ENCODE results near the gene PRKCG.
A peak's percentile ranks its signal among the peaks of the same experiment; 100 is the strongest.
"Not testable (repeated sequence)": the region's sequence is repeated elsewhere in the genome, so short reads cannot be mapped to it uniquely, and the experiment has no call there.

The PRKCG gene

DNA sequence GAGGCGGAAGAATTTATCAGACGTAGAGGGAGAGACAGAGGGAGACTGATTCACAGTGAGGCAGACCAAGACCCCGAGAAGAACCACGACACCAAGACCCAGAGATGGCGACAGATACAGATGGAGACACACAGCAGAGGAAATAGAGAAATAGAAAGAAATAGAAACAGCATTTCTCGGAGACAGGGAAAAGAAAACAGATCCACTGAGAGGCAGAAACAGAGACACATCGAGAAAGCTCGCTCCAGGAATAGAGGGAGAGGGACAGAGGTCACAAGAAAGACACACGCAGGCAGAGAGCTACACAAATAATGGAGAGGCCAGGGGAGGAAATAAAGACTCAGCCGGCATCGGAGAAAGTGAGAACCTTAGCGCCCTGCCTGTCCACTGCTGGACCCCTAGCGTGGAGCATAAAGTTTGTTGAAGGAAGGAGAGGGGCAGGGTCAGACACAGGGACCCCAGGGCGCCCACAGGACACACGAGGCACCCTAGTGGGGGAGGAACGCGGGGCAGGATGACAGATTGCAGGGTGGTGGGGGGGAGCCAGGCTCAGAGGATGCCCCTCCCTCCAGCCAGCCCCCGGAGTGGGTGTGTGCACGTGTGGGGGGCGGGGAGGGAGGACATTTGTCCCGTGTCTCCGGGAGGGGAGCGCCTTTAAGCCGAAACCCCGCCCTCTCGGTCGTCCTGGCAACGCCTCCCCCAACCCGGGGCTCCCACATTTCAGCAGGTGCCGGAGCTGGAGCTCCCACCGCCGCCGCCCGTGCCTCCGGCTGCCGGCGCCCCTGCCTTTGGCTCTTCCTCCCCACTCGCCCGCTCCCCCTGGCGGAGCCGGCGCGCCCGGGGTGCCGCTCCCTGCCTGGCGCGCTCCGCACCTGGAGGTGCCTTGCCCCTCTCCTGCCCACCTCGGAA is at the start of gene PRKCG:
TSS of gene PRKCG (plus strand) at position 716 of the 909 bp plus-strand sequence. CDS start 298 bp downstream, outside the sequence.
- no peaks in the 10 kb centered on the region for H3K9me3 ChIP-seq (ENCODE audit: control insufficient read depth, insufficient read depth, low read length)
- peak within 1 kb of the TSS; percentile 39; the same call in 1 of the 2 replicates for H3K4me3 ChIP-seq (ENCODE audit: low read length)
- H3K4me1 ChIP-seq (ENCODE audit: control insufficient read depth, insufficient read depth, low read length) = no peaks in the 10 kb centered on the region
- no peak within 1 kb of the TSS for H3K27ac ChIP-seq (ENCODE audit: low read length)
- no peaks in the 10 kb centered on the region for H3K27me3 ChIP-seq (ENCODE audit: control insufficient read depth, insufficient read depth, low read length)
- WGBS (ENCODE audit: insufficient coverage, insufficient read length) = no CpG with 5 or more reads among the region's 49 CpGs
- no peaks in the 10 kb centered on the region for H3K36me3 ChIP-seq (ENCODE audit: control insufficient read depth, insufficient read depth, low read length)
- no peak for DNase-seq (ENCODE audit: low read depth, low spot score)

DNA sequence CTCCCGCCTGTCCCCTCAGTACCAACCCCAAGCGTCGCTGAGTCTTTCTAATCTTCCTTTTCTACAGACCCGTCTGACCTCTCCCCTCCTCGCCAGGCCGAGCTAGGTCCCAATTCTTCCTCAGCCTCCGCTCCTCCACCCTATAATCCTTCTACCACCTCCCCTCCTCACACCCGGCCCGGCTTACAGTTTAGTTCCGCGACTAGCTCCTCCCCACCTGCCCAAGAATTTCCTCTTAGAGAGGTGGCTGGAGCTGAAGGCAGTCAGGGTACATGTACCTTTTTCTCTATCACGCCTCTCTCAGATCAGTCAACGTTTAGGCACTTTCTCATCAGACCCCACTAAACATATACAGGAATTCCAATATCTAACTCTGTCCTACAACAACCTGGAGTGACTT is 49.1 kb upstream of the PRKCG start:
- H3K27me3 ChIP-seq (ENCODE audit: control insufficient read depth, insufficient read depth, low read length); DNase-seq (ENCODE audit: low read depth, low spot score); H3K4me1 ChIP-seq (ENCODE audit: control insufficient read depth, insufficient read depth, low read length); H3K9me3 ChIP-seq (ENCODE audit: control insufficient read depth, insufficient read depth, low read length); H3K36me3 ChIP-seq (ENCODE audit: control insufficient read depth, insufficient read depth, low read length): not testable (repeated sequence)
- no CpG with 5 or more reads among the region's 13 CpGs for WGBS (ENCODE audit: insufficient coverage, insufficient read length)
- H3K27ac ChIP-seq (ENCODE audit: low read length) = peak overlapping the region; percentile 56
- H3K4me3 ChIP-seq (ENCODE audit: low read length) = peak overlapping the region; percentile 65; the same call in 1 of the 2 replicates

DNA sequence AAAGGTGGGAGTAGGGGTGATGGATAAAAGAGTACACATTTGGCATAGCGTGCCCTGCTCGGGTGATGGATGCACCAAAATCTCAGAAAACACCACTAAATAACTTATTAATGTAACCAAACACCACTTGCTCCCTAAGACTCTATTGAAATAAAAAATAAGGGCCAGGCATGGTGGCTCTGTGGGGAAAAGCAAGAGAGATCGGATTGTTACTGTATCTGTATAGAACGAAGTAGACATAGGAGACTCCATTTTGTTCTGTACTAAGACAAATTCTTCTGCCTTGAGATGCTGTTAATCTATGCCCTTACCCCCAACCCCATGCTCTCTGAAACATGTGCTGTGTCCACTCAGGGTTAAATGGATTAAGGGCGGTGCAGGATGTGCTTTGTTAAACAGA is 43.6 kb upstream of the PRKCG start:
- no CpG with 5 or more reads among the region's 5 CpGs for WGBS (ENCODE audit: insufficient coverage, insufficient read length)
- not testable (repeated sequence) for H3K36me3 ChIP-seq (ENCODE audit: control insufficient read depth, insufficient read depth, low read length); H3K27ac ChIP-seq (ENCODE audit: low read length); DNase-seq (ENCODE audit: low read depth, low spot score); H3K9me3 ChIP-seq (ENCODE audit: control insufficient read depth, insufficient read depth, low read length); H3K27me3 ChIP-seq (ENCODE audit: control insufficient read depth, insufficient read depth, low read length); H3K4me1 ChIP-seq (ENCODE audit: control insufficient read depth, insufficient read depth, low read length); H3K4me3 ChIP-seq (ENCODE audit: low read length)

DNA sequence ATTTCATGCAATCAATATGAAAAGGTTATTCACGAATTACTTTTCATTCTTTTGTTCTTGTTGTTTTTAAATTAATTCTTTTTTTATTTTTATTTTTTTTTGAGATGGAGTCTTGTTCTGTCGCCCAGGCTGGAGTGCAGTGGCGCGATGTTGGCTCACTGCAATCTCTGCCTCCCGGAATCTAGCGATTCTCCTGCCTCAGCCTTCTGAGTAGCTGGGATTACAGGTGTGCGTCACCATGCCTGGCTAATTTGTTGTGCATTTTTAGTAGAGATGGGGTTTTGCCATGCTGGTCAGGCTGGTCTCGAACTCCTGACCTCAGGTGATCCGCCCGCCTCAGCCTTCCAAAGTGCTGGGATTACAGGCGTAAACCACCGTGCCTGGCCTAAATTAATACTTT is 41.8 kb upstream of the PRKCG start:
- not testable (repeated sequence) for H3K4me1 ChIP-seq (ENCODE audit: control insufficient read depth, insufficient read depth, low read length); H3K36me3 ChIP-seq (ENCODE audit: control insufficient read depth, insufficient read depth, low read length); H3K27ac ChIP-seq (ENCODE audit: low read length); H3K4me3 ChIP-seq (ENCODE audit: low read length); DNase-seq (ENCODE audit: low read depth, low spot score); H3K9me3 ChIP-seq (ENCODE audit: control insufficient read depth, insufficient read depth, low read length); H3K27me3 ChIP-seq (ENCODE audit: control insufficient read depth, insufficient read depth, low read length)
- no CpG with 5 or more reads among the region's 12 CpGs for WGBS (ENCODE audit: insufficient coverage, insufficient read length)

DNA sequence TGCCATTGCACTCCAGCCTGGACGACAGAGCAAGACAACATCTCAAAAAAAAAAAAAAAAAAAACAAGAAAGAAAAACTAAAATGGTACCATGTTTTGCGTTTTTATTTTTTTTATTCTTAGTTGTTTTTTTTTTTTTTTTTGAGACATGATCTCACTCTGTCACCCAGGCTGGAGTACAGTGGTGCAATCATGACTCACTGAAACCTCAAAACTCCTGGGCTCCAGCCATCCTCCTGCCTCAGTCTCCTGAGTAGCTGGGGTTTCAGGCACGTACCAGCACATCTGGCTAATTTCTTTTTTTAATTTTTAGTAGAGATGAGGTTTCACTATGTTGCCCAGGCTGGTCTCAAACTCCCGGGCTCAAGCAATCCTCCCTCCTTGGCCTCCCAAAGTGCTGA is 41.1 kb upstream of the PRKCG start:
- not testable (repeated sequence) for H3K27ac ChIP-seq (ENCODE audit: low read length); H3K9me3 ChIP-seq (ENCODE audit: control insufficient read depth, insufficient read depth, low read length); H3K4me1 ChIP-seq (ENCODE audit: control insufficient read depth, insufficient read depth, low read length); H3K36me3 ChIP-seq (ENCODE audit: control insufficient read depth, insufficient read depth, low read length); H3K27me3 ChIP-seq (ENCODE audit: control insufficient read depth, insufficient read depth, low read length); H3K4me3 ChIP-seq (ENCODE audit: low read length); DNase-seq (ENCODE audit: low read depth, low spot score)
- no CpG with 5 or more reads among the region's 4 CpGs for WGBS (ENCODE audit: insufficient coverage, insufficient read length)

DNA sequence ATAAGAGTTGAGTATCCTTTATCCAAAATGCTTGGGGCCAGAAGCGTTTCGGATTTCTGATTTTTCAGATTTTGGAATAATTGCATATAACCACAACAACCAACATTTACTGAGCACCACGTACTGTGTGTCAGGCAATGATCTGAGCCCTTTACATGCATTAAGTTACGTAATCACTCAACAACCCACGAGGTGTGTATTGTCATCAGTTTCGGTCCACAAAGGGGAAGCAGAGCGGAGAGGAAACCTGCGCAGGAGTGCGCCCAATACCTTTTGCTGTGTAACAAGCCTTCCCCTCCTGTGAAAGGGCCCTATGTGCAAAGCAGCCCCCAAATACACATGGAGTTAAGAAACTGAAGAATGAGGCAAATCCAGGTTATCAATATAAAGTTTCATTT is 37.1 kb upstream of the PRKCG start:
- Histone ChIP-seq H3K27me3 (ENCODE audit: control insufficient read depth, insufficient read depth, low read length) (no peaks in the 10 kb centered on the region), H3K9me3 (ENCODE audit: control insufficient read depth, insufficient read depth, low read length) (no peaks in the 10 kb centered on the region), H3K4me3 (ENCODE audit: low read length) (no peak overlapping the region), H3K27ac (ENCODE audit: low read length) (no peak overlapping the region), H3K4me1 (ENCODE audit: control insufficient read depth, insufficient read depth, low read length) (no peaks in the 10 kb centered on the region), H3K36me3 (ENCODE audit: control insufficient read depth, insufficient read depth, low read length) (no peaks in the 10 kb centered on the region)
- no peak for DNase-seq (ENCODE audit: low read depth, low spot score)
- no CpG with 5 or more reads among the region's 9 CpGs for WGBS (ENCODE audit: insufficient coverage, insufficient read length)

DNA sequence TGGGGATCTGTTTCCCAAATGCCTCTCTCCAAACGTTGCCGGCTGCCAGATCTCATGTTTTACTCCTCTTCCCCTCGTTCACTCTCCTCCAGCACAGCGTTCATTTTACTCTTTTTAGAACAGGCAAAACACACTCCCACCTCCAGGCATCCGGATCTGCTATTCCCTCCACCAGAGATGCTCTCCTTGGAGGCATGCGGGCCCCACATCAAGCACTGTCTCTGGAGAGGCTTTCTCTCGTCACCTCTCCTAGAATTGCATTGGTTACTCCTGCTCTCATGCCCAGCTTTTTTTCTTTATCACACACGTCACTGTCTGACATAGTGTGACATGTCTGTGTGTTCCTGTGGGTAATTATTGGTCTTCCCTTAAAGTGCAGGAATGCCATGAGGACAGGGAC is 34.4 kb upstream of the PRKCG start:
- H3K9me3 ChIP-seq (ENCODE audit: control insufficient read depth, insufficient read depth, low read length) = no peaks in the 10 kb centered on the region
- no peak overlapping the region for H3K4me3 ChIP-seq (ENCODE audit: low read length)
- H3K27me3 ChIP-seq (ENCODE audit: control insufficient read depth, insufficient read depth, low read length) = no peaks in the 10 kb centered on the region
- no peak overlapping the region for H3K27ac ChIP-seq (ENCODE audit: low read length)
- no peak for DNase-seq (ENCODE audit: low read depth, low spot score)
- H3K4me1 ChIP-seq (ENCODE audit: control insufficient read depth, insufficient read depth, low read length) = no peaks in the 10 kb centered on the region
- WGBS (ENCODE audit: insufficient coverage, insufficient read length) = no CpG with 5 or more reads among the region's 8 CpGs
- no peaks in the 10 kb centered on the region for H3K36me3 ChIP-seq (ENCODE audit: control insufficient read depth, insufficient read depth, low read length)

DNA sequence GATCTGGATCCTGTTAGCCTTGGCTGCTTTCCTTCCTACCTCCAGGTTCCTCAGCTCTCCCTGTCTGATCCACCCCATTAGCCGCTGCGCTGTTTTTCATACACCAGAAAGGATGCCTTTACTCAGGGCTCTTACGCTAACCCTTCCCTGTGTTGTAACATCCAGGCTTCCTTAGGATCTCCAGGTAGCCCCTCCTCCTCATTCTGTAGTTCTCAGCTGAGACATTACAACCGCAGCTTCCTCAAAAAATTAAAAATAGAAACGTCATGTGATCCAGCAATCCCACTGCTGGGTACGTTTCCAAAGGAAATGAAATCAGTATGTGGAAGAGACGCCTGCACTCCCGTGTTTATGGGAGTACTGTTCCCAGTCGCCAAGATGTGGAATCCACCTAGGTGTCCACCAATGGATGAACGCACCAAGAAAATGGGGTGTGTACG is 32.7 kb upstream of the PRKCG start:
- Histone ChIP-seq H3K36me3 (ENCODE audit: control insufficient read depth, insufficient read depth, low read length) (no peaks in the 10 kb centered on the region), H3K27me3 (ENCODE audit: control insufficient read depth, insufficient read depth, low read length) (no peaks in the 10 kb centered on the region), H3K4me1 (ENCODE audit: control insufficient read depth, insufficient read depth, low read length) (no peaks in the 10 kb centered on the region), H3K9me3 (ENCODE audit: control insufficient read depth, insufficient read depth, low read length) (no peaks in the 10 kb centered on the region), H3K27ac (ENCODE audit: low read length) (no peak overlapping the region), H3K4me3 (ENCODE audit: low read length) (no peak overlapping the region)
- WGBS (ENCODE audit: insufficient coverage, insufficient read length) = no CpG with 5 or more reads among the region's 11 CpGs
- DNase-seq (ENCODE audit: low read depth, low spot score) = no peak

DNA sequence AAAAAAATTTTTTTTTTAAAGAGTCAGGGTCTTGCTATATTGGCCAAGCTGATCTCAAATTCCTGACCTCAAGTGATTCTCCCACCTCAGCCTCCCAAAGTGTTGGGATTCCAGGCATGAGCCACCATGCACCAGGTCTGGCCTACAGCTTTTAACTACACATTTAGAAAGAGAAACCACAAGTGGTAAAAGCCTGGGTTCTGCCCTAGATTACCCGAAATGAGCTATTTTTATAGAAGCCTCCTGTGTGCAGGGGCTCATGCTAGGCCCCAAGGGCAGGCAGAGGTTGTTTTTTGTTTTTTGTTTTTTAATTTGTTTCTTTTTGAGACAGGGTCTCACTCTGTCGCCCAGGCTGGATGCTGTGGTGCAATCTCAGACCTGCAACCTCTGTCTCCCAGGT is 28.3 kb upstream of the PRKCG start:
- Histone ChIP-seq H3K27ac (ENCODE audit: low read length) (no peak overlapping the region), H3K36me3 (ENCODE audit: control insufficient read depth, insufficient read depth, low read length) (no peaks in the 10 kb centered on the region), H3K27me3 (ENCODE audit: control insufficient read depth, insufficient read depth, low read length) (no peaks in the 10 kb centered on the region), H3K4me1 (ENCODE audit: control insufficient read depth, insufficient read depth, low read length) (no peaks in the 10 kb centered on the region), H3K4me3 (ENCODE audit: low read length) (no peak overlapping the region), H3K9me3 (ENCODE audit: control insufficient read depth, insufficient read depth, low read length) (no peaks in the 10 kb centered on the region)
- no peak for DNase-seq (ENCODE audit: low read depth, low spot score)
- no CpG with 5 or more reads among the region's 2 CpGs for WGBS (ENCODE audit: insufficient coverage, insufficient read length)

DNA sequence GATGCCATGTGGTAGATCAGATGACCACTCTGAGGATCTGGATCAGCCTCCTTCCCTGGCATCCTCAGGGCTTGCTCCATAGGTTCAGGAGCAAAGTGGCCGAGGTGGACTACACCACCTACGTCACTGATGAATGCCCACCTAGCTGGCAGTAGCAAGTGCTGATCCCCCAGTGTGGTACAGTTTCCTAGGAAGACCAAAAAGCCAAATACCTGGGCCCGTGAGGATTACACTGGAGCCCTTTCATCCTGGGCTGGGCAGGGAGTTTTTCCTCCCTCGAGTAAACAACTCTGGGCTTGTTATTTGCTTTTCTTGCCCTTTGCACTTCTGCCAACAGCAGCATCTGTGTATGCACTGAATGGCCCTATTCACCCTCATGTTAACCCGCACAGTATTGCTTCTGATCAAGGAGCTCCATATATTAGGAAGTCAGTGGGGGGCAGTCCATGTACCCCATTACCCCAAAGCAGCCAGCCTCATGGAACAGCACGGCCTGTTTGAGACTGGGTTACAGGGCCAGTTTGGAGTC is 17.6 kb upstream of the PRKCG start:
- Histone ChIP-seq H3K4me1 (ENCODE audit: control insufficient read depth, insufficient read depth, low read length) (peaks cover 4% of the 10 kb centered on the region; the same call in 1 of the 2 replicates), H3K4me3 (ENCODE audit: low read length) (no peak overlapping the region), H3K9me3 (ENCODE audit: control insufficient read depth, insufficient read depth, low read length) (no peaks in the 10 kb centered on the region), H3K27me3 (ENCODE audit: control insufficient read depth, insufficient read depth, low read length) (no peaks in the 10 kb centered on the region), H3K27ac (ENCODE audit: low read length) (no peak overlapping the region), H3K36me3 (ENCODE audit: control insufficient read depth, insufficient read depth, low read length) (no peaks in the 10 kb centered on the region)
- WGBS (ENCODE audit: insufficient coverage, insufficient read length) = no CpG with 5 or more reads among the region's 6 CpGs
- DNase-seq (ENCODE audit: low read depth, low spot score) = no peak

Data from iPS DF 6.9 (cell line).